Chondrocyte (in vitro differentiated cells): ENCODE results near the gene SMIM44. TPM values are rescaled to one million over a fixed set of nuclear protein-coding genes. Genes with fewer than 3 reads are reported as not detected.
A peak's percentile ranks its signal among the peaks of the same experiment; 100 is the strongest.

Experiments used
- DNase-seq: peaks from one replicate; pipeline ENCODE4 v3.0.0; 2021; ENCODE audit warnings: mixed read lengths, low spot score
- H3K27ac Mint-ChIP-seq: one replicate; pipeline ENCODE4 v1.8.0; 2021; ENCODE audit warnings: mild to moderate bottlenecking, moderate library complexity, mixed read lengths; ENCODE audit not compliant: unreplicated experiment
- H3K27me3 Mint-ChIP-seq: 2 replicates; pipeline ENCODE4 v1.8.0; 2021; ENCODE audit warnings: low read depth, mixed read lengths
- H3K36me3 Mint-ChIP-seq: 2 replicates; pipeline ENCODE4 v1.8.0; 2021; ENCODE audit warnings: low read depth, mixed read lengths
- H3K4me1 Mint-ChIP-seq: 2 replicates; pipeline ENCODE4 v1.8.0; 2021; ENCODE audit warnings: low read depth, mild to moderate bottlenecking, mixed read lengths
- H3K4me3 Mint-ChIP-seq: one replicate; pipeline ENCODE4 v1.8.0; 2021; ENCODE audit warnings: mild to moderate bottlenecking, moderate library complexity, mixed read lengths; ENCODE audit not compliant: unreplicated experiment
- H3K9me3 Mint-ChIP-seq: 2 replicates; pipeline ENCODE4 v1.8.0; 2021; ENCODE audit warnings: low read depth, mixed read lengths
- total RNA-seq: library from RNA; stranded (reverse); gene quantifications from 3 replicates; pipeline ENCODE4 v1.2.1, GENCODE V29; 2021
- TF ChIP-seq, protein P1 (sequence below): fragments of 200-600 bp; sonication (generic); IDR thresholded peaks from 2 replicates; pipeline ENCODE4 v1.5.0; 2021; ENCODE audit warnings: antibody characterized with exemption, mild to moderate bottlenecking, moderate library complexity

The SMIM44 gene
- total RNA-seq, 1 donor from 2014 or later: not detected

GRCh38 chr19:3458229-3459088 lies 24.8 kb downstream of the SMIM44 start:
- Mint-ChIP-seq H3K27ac (peak overlapping the region; percentile 99), H3K4me1 (peaks cover 45% of the 10 kb centered on the region), H3K4me3 (peak overlapping the region; percentile 57), H3K9me3 (no peaks in the 10 kb centered on the region), H3K36me3 (peaks cover 6% of the 10 kb centered on the region), H3K27me3 (no peaks in the 10 kb centered on the region)
- no peak for DNase-seq
- TF ChIP-seq, protein P1, sequence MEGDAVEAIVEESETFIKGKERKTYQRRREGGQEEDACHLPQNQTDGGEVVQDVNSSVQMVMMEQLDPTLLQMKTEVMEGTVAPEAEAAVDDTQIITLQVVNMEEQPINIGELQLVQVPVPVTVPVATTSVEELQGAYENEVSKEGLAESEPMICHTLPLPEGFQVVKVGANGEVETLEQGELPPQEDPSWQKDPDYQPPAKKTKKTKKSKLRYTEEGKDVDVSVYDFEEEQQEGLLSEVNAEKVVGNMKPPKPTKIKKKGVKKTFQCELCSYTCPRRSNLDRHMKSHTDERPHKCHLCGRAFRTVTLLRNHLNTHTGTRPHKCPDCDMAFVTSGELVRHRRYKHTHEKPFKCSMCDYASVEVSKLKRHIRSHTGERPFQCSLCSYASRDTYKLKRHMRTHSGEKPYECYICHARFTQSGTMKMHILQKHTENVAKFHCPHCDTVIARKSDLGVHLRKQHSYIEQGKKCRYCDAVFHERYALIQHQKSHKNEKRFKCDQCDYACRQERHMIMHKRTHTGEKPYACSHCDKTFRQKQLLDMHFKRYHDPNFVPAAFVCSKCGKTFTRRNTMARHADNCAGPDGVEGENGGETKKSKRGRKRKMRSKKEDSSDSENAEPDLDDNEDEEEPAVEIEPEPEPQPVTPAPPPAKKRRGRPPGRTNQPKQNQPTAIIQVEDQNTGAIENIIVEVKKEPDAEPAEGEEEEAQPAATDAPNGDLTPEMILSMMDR: no peak

DNA sequence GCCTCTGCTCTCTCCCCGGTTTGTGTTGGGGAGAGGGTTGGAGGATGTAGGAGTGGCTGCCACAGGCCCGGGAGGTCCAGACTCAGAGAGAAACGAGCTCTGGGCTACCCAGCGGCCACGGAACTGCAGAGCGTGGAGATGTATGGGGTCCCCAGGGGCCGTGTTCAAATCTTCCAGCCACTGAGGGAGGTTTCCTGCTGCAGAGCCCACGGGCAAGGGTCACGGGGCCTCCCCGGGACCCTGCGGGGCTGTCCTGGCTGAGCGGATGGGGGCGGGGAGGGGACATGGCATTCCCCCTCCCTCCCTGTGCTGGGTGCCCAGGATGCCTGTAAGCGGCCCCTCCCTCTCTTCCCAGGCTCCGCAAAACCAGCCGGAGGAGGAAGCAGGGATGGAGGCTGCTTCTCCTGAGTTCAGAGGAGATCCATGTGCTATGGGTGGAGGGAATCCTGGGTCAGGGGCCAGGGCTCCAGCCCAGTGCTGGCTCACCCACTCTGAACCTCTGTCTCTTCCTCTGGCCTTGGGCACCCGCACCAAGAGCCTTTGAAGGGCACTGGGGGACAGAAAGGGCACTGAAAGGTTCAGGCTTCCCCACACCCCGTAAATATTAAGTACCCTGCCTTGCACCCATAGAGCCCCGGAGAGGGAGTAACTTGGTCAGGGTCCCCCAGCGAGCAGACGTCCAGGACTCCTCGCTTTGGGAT lies 25.6 kb downstream of the SMIM44 start:
- Mint-ChIP-seq H3K27me3 (no peaks in the 10 kb centered on the region), H3K4me1 (peaks cover 42% of the 10 kb centered on the region), H3K27ac (peak overlapping the region; percentile 99), H3K9me3 (no peaks in the 10 kb centered on the region), H3K36me3 (peaks cover 6% of the 10 kb centered on the region), H3K4me3 (no peak overlapping the region)
- DNase-seq: no peak
- TF ChIP-seq, protein P1: no peak

DNA sequence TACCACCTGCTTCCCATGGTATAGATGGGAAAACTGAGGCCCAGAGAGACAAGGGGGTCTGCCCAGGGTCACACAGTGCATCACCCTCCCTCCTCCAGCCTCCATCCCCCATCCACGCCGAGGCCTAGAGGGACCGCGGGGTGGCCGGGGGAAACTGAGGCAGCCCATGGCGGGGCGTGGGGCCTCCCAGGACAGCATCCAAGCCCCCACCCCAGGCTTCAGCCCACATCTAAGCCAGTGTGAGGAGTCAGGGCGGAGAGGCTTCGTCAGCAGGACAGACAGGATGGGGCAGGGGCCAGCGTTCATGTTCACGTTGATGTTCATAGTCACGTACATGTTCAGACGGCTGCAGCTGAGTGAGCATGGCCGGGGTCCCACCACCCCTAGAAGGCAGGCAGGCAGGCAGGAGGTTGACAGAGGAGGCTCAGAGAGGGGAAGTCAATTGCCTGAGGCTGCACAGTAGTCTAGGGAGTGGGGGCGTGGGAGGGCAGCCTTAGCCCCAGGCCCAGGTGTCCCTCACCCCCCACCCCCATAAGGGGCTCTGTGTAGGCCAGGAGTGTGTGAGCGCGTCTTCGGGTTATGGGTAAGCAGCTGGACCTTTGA lies 26.2 kb downstream of the SMIM44 start:
- Mint-ChIP-seq H3K36me3 (peaks cover 6% of the 10 kb centered on the region), H3K4me3 (no peak overlapping the region), H3K9me3 (no peaks in the 10 kb centered on the region), H3K4me1 (peaks cover 41% of the 10 kb centered on the region), H3K27me3 (no peaks in the 10 kb centered on the region), H3K27ac (peak overlapping the region; percentile 99)
- TF ChIP-seq, protein P1: no peak
- DNase-seq: no peak

- Mint-ChIP-seq H3K9me3 (no peaks in the 10 kb centered on the region), H3K36me3 (peaks cover 8% of the 10 kb centered on the region), H3K4me1 (peaks cover 47% of the 10 kb centered on the region), H3K4me3 (no peak overlapping the region), H3K27me3 (no peaks in the 10 kb centered on the region), H3K27ac (peak overlapping the region; percentile 29)
- TF ChIP-seq, protein P1: no peak
- DNase-seq: no peak
Measured at GRCh38 chr19:3455960-3456601, 27.2 kb downstream of the SMIM44 start.
